Measurements from ENCODE around the gene C15orf40.
"Not testable (repeated sequence)": the region's sequence is repeated elsewhere in the genome, so short reads cannot be mapped to it uniquely, and the experiment has no call there.

The C15orf40 gene

GRCh38 chr15:82951472-82952157, 59.8 kb downstream of the C15orf40 start:
- DNase-seq, result peak; percentile 52

- no peak for DNase-seq
Measured at GRCh38 chr15:82950746-82951370, 60.6 kb downstream of the C15orf40 start.

- no peak for DNase-seq
Measured at GRCh38 chr15:82950295-82950694, 61.1 kb downstream of the C15orf40 start.

- no peak for DNase-seq
Measured at GRCh38 chr15:82946155-82946701, 65.2 kb downstream of the C15orf40 start.

GRCh38 chr15:82945326-82945725, 66.1 kb downstream of the C15orf40 start:
- no peak for DNase-seq

- no peak for DNase-seq
Measured at GRCh38 chr15:82944821-82945220, 66.6 kb downstream of the C15orf40 start.

GRCh38 chr15:82944056-82944455, 67.4 kb downstream of the C15orf40 start:
- no peak for DNase-seq

GRCh38 chr15:82943176-82943575, 68.3 kb downstream of the C15orf40 start:
- DNase-seq, result peak; percentile 19

- DNase-seq, result no peak
Measured at GRCh38 chr15:82942691-82943090, 68.7 kb downstream of the C15orf40 start.

- not testable (repeated sequence) for DNase-seq
Measured at GRCh38 chr15:82939678-82940077, 71.8 kb downstream of the C15orf40 start.

Data from hematopoietic multipotent progenitor cell treated with erythropoietin and hydrocortisone succinate and interleukin-3 and kit ligand, for 6 days (in vitro differentiated cells).